ENCODE results near the gene PNPLA5.

DNA sequence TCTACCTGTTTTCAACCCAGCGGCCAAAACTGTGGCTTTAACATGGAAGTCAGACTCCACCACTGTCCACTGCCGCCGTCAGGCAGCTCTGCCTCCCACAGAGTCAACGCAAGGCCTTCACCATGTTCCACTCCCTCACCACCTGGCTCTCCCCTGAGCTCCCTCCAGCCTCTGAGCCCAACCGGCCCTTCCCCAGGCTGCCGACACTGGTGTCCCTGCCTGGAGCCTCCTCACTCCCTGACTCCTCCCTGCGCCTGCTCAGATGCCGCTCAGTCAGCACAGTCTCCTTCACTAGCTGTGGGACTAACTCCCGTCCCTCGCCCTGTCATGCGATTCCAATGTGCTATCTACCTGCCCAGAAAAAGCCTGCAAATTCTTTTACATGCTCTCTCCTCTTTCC is 45.8 kb downstream of the PNPLA5 start:
- TF ChIP-seq, protein P1, sequence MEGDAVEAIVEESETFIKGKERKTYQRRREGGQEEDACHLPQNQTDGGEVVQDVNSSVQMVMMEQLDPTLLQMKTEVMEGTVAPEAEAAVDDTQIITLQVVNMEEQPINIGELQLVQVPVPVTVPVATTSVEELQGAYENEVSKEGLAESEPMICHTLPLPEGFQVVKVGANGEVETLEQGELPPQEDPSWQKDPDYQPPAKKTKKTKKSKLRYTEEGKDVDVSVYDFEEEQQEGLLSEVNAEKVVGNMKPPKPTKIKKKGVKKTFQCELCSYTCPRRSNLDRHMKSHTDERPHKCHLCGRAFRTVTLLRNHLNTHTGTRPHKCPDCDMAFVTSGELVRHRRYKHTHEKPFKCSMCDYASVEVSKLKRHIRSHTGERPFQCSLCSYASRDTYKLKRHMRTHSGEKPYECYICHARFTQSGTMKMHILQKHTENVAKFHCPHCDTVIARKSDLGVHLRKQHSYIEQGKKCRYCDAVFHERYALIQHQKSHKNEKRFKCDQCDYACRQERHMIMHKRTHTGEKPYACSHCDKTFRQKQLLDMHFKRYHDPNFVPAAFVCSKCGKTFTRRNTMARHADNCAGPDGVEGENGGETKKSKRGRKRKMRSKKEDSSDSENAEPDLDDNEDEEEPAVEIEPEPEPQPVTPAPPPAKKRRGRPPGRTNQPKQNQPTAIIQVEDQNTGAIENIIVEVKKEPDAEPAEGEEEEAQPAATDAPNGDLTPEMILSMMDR (IDR thresholded peaks at IDR 0.05 in 4 of 5, conservative IDR thresholded peaks at IDR 0.05 in 1 of 5), result no peak
- TF ChIP-seq POLR2A (IDR thresholded peaks at IDR 0.05), result no peak

Measured in gastrocnemius medialis (tissue), 4 donors.